Smooth muscle cell (in vitro differentiated cells): ENCODE results near the gene PARP11. TPM values are rescaled to one million over a fixed set of nuclear protein-coding genes. Genes with fewer than 3 reads are reported as not detected.

Experiments
- DNase-seq: peaks from one replicate; lab custom pipeline; 2025; ENCODE audit not compliant: unreplicated experiment; lab: John Stamatoyannopoulos, UW
- H2AFZ ChIP-seq: fragments of 200-600 bp; sonication (generic); 2 replicates; pipeline ENCODE4 v1.6.0; 2016; ENCODE audit warnings: antibody characterized with exemption, low read depth, mild to moderate bottlenecking
- H3F3A ChIP-seq: fragments of 200-600 bp; sonication (generic); 2 replicates; pipeline ENCODE4 v1.6.0; 2017; ENCODE audit warnings: antibody characterized with exemption, low read depth
- H3K27ac ChIP-seq: fragments of 200-600 bp; sonication (generic); 2 replicates; pipeline ENCODE4 v1.5.1; 2016; ENCODE audit warnings: low read depth, mild to moderate bottlenecking
- H3K27me3 ChIP-seq: fragments of 200-600 bp; sonication (generic); 2 replicates; pipeline ENCODE4 v1.6.1; 2016; ENCODE audit warnings: low read depth, mild to moderate bottlenecking
- H3K36me3 ChIP-seq: fragments of 200-600 bp; sonication (generic); 2 replicates; pipeline ENCODE4 v1.5.1; 2016; ENCODE audit warnings: low read depth
- H3K4me1 ChIP-seq: fragments of 200-600 bp; sonication (generic); 2 replicates; pipeline ENCODE4 v1.5.1; 2016; ENCODE audit warnings: low read depth
- H3K4me2 ChIP-seq: fragments of 200-600 bp; sonication (generic); 2 replicates; pipeline ENCODE4 v1.6.0; 2016; ENCODE audit warnings: mild to moderate bottlenecking
- H3K4me3 ChIP-seq: fragments of 200-600 bp; sonication (generic); 2 replicates; pipeline ENCODE4 v1.5.1; 2016; ENCODE audit warnings: mild to moderate bottlenecking
- H3K79me2 ChIP-seq: fragments of 200-600 bp; sonication (generic); 2 replicates; pipeline ENCODE4 v1.6.0; 2016; ENCODE audit warnings: low read depth, mild to moderate bottlenecking
- H3K9ac ChIP-seq: fragments of 200-600 bp; sonication (generic); 2 replicates; pipeline ENCODE4 v1.6.0; 2016; ENCODE audit warnings: low read depth
- H3K9me3 ChIP-seq: fragments of 200-600 bp; sonication (generic); replicated peaks from 2 replicates; pipeline ENCODE4 v1.5.1; 2016; ENCODE audit warnings: low read depth
- H4K20me1 ChIP-seq: fragments of 200-600 bp; sonication (generic); 2 replicates; pipeline ENCODE4 v1.6.0; 2016; ENCODE audit warnings: low read depth
- WGBS: methylation state at CpG from one replicate; pipeline ENCODE4 v1.1.7; 2016; ENCODE audit warnings: low lambda C conversion rate; 5-methylcytosine and 5-hydroxymethylcytosine counted together
- polyA plus RNA-seq: library from polyadenylated mRNA; unstranded; fragments of >200 nt; fragmentation: Nextera tagmentation; extraction: Ambion mirVana; gene quantifications from 2 replicates; pipeline ENCODE4 v1.2.1, GENCODE V29; 2016
- total RNA-seq: library from RNA; depleted of rRNA; stranded (reverse); fragments of >200 nt; gene quantifications from 2 replicates; pipeline ENCODE4 v1.2.3, GENCODE V29; 2014
- TF ChIP-seq, protein P1 (sequence below): fragments of 200-600 bp; sonication (generic); IDR thresholded peaks from 2 replicates; pipeline ENCODE4 v1.5.1; 2017; ENCODE audit warnings: borderline replicate concordance, mild to moderate bottlenecking, antibody characterized with exemption; ENCODE audit not compliant: insufficient read depth, poor library complexity, severe bottlenecking

The PARP11 gene
- total and polyA plus RNA-seq, 2 experiments from 2014 or later = 6.1 to 9.6 TPM

GRCh38 chr12:3885277-3886094 is 12.3 kb upstream of the PARP11 start:
- Histone ChIP-seq H3F3A (no peaks in the 10 kb centered on the region), H2AFZ (peak overlapping the region; percentile 71), H4K20me1 (no peaks in the 10 kb centered on the region), H3K9me3 (no peaks in the 10 kb centered on the region), H3K4me1 (peaks cover 19% of the 10 kb centered on the region), H3K27ac (peak overlapping the region; percentile 53), H3K27me3 (no peaks in the 10 kb centered on the region), H3K79me2 (no peaks in the 10 kb centered on the region), H3K36me3 (no peaks in the 10 kb centered on the region), H3K4me3 (peak overlapping the region; percentile 17), H3K4me2 (peak overlapping the region; percentile 61), H3K9ac (peak overlapping the region; percentile 48)
- DNase-seq = no peak
- 50% methylated on average over 8 of the region's 8 CpGs for WGBS
- TF ChIP-seq, protein P1, sequence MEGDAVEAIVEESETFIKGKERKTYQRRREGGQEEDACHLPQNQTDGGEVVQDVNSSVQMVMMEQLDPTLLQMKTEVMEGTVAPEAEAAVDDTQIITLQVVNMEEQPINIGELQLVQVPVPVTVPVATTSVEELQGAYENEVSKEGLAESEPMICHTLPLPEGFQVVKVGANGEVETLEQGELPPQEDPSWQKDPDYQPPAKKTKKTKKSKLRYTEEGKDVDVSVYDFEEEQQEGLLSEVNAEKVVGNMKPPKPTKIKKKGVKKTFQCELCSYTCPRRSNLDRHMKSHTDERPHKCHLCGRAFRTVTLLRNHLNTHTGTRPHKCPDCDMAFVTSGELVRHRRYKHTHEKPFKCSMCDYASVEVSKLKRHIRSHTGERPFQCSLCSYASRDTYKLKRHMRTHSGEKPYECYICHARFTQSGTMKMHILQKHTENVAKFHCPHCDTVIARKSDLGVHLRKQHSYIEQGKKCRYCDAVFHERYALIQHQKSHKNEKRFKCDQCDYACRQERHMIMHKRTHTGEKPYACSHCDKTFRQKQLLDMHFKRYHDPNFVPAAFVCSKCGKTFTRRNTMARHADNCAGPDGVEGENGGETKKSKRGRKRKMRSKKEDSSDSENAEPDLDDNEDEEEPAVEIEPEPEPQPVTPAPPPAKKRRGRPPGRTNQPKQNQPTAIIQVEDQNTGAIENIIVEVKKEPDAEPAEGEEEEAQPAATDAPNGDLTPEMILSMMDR = peak; percentile 89

- Histone ChIP-seq H3K4me3 (no peak overlapping the region), H3K36me3 (no peaks in the 10 kb centered on the region), H3K9ac (no peak overlapping the region), H2AFZ (no peak overlapping the region), H3K4me2 (no peak overlapping the region), H3K4me1 (peaks cover 19% of the 10 kb centered on the region), H3K27ac (no peak overlapping the region), H3K27me3 (no peaks in the 10 kb centered on the region), H3K79me2 (no peaks in the 10 kb centered on the region), H4K20me1 (no peaks in the 10 kb centered on the region), H3F3A (no peaks in the 10 kb centered on the region), H3K9me3 (no peaks in the 10 kb centered on the region)
- TF ChIP-seq, protein P1 = no peak
- WGBS = 91% methylated on average over 6 of the region's 6 CpGs
- no peak for DNase-seq
Observed at GRCh38 chr12:3884671-3885070, 11.5 kb upstream of the PARP11 start.

GRCh38 chr12:3882896-3883564 is 9.8 kb upstream of the PARP11 start:
- H3K9me3 ChIP-seq = no peaks in the 10 kb centered on the region
- 60% methylated on average over 7 of the region's 7 CpGs for WGBS
- no peaks in the 10 kb centered on the region for H3F3A ChIP-seq
- H3K4me3 ChIP-seq = no peak overlapping the region
- H3K9ac ChIP-seq = no peak overlapping the region
- no peak overlapping the region for H3K4me2 ChIP-seq
- no peaks in the 10 kb centered on the region for H3K79me2 ChIP-seq
- no peak for DNase-seq
- no peaks in the 10 kb centered on the region for H3K36me3 ChIP-seq
- H3K4me1 ChIP-seq = peaks cover 19% of the 10 kb centered on the region
- TF ChIP-seq, protein P1 = peak; percentile 14
- H2AFZ ChIP-seq = peak overlapping the region; percentile 34
- H3K27ac ChIP-seq = no peak overlapping the region
- H4K20me1 ChIP-seq = no peaks in the 10 kb centered on the region
- H3K27me3 ChIP-seq = no peaks in the 10 kb centered on the region
